NCI-H2227 (cell line): ENCODE data around the gene IDH3A.

Source experiments
- DNase-seq: peaks from one replicate; lab custom pipeline; 2025; ENCODE audit not compliant: unreplicated experiment; lab: John Stamatoyannopoulos, UW

The IDH3A gene

DNA sequence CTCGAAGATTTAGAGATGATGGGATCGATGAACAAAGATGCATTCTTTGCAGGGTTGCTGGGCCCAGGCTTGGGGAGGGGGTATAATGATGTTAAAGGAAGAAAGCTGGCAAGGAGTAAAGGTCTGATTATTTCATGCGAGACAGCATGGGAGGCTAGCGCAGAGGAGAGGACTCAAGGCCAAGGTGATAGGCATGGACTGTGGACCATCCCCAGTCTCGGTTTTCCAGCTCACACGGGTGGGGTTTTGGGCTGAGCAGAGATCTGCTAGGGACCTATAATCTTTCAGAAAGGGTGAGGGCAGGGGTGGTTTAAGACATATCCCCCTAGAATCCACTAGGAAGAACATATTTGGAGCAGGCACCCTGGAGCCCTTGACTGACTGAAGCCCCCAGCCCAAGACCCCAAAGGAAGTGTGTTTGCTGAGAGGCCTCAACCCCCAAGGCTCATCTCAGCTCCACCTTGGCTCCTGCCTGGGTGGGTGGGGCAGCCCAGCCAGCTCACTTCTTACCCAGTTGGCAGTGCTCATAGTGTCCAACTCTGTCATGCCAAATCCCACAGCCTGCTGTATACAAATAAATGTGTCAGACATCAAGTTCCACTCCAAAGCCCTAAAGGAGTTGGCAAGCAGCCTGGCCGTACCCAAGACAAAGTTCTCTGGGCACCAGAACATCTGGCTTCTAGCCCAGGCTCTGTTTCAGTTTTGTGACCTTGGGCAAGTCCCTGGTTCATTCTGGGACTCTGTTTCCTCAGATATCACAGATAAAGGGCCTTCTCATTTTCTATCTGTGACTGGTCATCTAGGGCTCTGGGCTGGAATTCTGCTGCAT is 67.3 kb downstream of the IDH3A start:
- DNase-seq, result no peak

DNA sequence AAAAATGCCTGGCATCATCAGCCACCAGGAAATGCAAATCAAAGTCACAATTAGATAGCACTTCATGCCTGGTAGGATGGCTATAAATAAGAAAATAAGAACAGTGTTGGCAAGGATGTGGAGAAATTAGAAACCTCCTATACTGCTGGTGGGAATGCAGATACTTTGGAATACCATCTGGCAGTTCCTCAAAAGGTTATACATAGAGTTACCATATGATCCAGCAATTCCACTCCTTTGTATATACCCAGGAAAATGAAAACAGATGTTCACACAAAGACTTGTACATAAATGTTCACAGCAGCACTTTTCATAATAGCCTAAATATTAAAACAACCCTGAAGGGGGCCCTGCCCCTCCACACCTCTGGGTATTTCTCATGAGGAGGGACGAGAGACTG is 71.6 kb downstream of the IDH3A start:
- no peak for DNase-seq
